HepG2 (cell line): ENCODE data around the gene TAF6L. TPM values are rescaled to one million over a fixed set of nuclear protein-coding genes. Genes with fewer than 3 reads are reported as not detected.

ENCODE experiments used
- AKAP8 ChIP-seq: sonication (generic); formaldehyde crosslinking; IDR thresholded peaks from 2 replicates; pipeline ENCODE4 v1.5.1; 2020; ENCODE audit warnings: mild to moderate bottlenecking, missing genetic modification reagents
- ERF ChIP-seq: IDR thresholded peaks from 2 replicates; pipeline ENCODE4 v1.6.1; 2018; ENCODE audit warnings: missing biosample characterization, missing genetic modification reagents
- HNF4G ChIP-seq, 2 experiments: sonication (generic) in 1 of 2; formaldehyde crosslinking in 1 of 2; IDR thresholded peaks; 2 replicates each; pipeline versions ENCODE4 v1.4.0 to v1.6.1; 2011 to 2020; ENCODE audit warnings: borderline replicate concordance in 2 of 2, low read depth in 2 of 2, mild to moderate bottlenecking in 2 of 2, low read length in 1 of 2, missing genetic modification reagents in 1 of 2, moderate library complexity in 1 of 2
- MYC ChIP-seq: sonication (generic); formaldehyde crosslinking; IDR thresholded peaks from 2 replicates; pipeline ENCODE4 v1.9.0; 2021; ENCODE audit warnings: missing genetic modification reagents, borderline replicate concordance
- SKI ChIP-seq: fragments of 450-650 bp; IDR thresholded peaks from one replicate; pipeline ENCODE4 v1.6.1; 2018; ENCODE audit warnings: mild to moderate bottlenecking; ENCODE audit not compliant: partially characterized antibody
- TGIF2 ChIP-seq: IDR thresholded peaks from 2 replicates; pipeline ENCODE4 v1.6.1; 2016; ENCODE audit warnings: control low read depth, missing compliant biosample characterization
- ZBTB25 ChIP-seq: IDR thresholded peaks from 2 replicates; pipeline ENCODE4 v1.6.1; 2018; ENCODE audit warnings: missing genetic modification reagents
- ZEB1 ChIP-seq: IDR thresholded peaks from 2 replicates; pipeline ENCODE4 v1.6.1; 2012; ENCODE audit warnings: mild to moderate bottlenecking, low read depth, inconsistent platforms; ENCODE audit not compliant: insufficient replicate concordance
- ZFP36 ChIP-seq: fragments of 150-350 bp; IDR thresholded peaks from 2 replicates; pipeline ENCODE4 v1.6.1; 2018; ENCODE audit warnings: borderline replicate concordance, low read length, low read depth; ENCODE audit not compliant: partially characterized antibody
- ZFP82 ChIP-seq: sonication (generic); formaldehyde crosslinking; IDR thresholded peaks from 2 replicates; pipeline ENCODE4 v1.5.1; 2020; ENCODE audit warnings: mild to moderate bottlenecking, missing genetic modification reagents, borderline replicate concordance
- ZNF280D ChIP-seq: sonication (generic); formaldehyde crosslinking; IDR thresholded peaks from 2 replicates; pipeline ENCODE4 v1.5.1; 2020; ENCODE audit warnings: mild to moderate bottlenecking, missing genetic modification reagents
- ZNF362 ChIP-seq: sonication (generic); formaldehyde crosslinking; IDR thresholded peaks from 2 replicates; pipeline ENCODE4 v1.4.0; 2020; ENCODE audit warnings: missing genetic modification reagents, mild to moderate bottlenecking, borderline replicate concordance
- ZNF629 ChIP-seq: sonication (generic); formaldehyde crosslinking; conservative IDR thresholded peaks from 2 replicates; pipeline ENCODE4 v1.5.0; 2020; ENCODE audit warnings: missing genetic modification reagents
- ZNF740 ChIP-seq: sonication (generic); formaldehyde crosslinking; IDR thresholded peaks from 2 replicates; pipeline ENCODE4 v1.4.0; 2020; ENCODE audit warnings: missing genetic modification reagents
- ZNF841 ChIP-seq: sonication (generic); formaldehyde crosslinking; IDR thresholded peaks from 2 replicates; pipeline ENCODE4 v1.8.1; 2023; ENCODE audit warnings: missing genetic modification reagents, borderline replicate concordance
- ZSCAN12 ChIP-seq: sonication (generic); formaldehyde crosslinking; IDR thresholded peaks from 2 replicates; pipeline ENCODE4 v1.9.0; 2021; ENCODE audit warnings: mild to moderate bottlenecking, missing genetic modification reagents
- polyA plus RNA-seq, 8 experiments: library from polyadenylated mRNA; depleted of rRNA in 3 of 8; stranded (reverse) in 7 of 8; unstranded in 1 of 8; fragments of >200 nt; fragmentation: Illumina TruSeq in 4 of 8; extraction: Trizol in 4 of 8; gene quantifications; 2 replicates each; pipeline versions ENCODE4 v1.2.1 to v1.2.3, GENCODE V29; 2011 to 2016; ENCODE audit warnings: low read depth in 4 of 8, missing spikeins in 1 of 8, mixed read lengths in 1 of 8; ENCODE audit not compliant: insufficient read depth in 1 of 8
- total RNA-seq, 5 experiments: library from RNA; depleted of rRNA; stranded (reverse); fragments of >200 nt; fragmentation: Illumina TruSeq; extraction: Trizol; gene quantifications; 2 replicates each; pipeline ENCODE4 v1.2.3, GENCODE V29; 2016; ENCODE audit warnings: low read depth in 1 of 5

The TAF6L gene
- total and polyA plus RNA-seq, 2 of the 13 experiments (the other 11 are each of a cell fraction or from before 2014, with no cell fraction given) = 12.6 to 19.4 TPM

- TF ChIP-seq HNF4G (IDR thresholded peaks at IDR 0.05; ENCODE audit: borderline replicate concordance, low read depth, low read length) (no peak), HNF4G (CRISPR knock-in tag; IDR thresholded peaks at IDR 0.05; ENCODE audit: borderline replicate concordance, low read depth) (no peak), ERF (CRISPR knock-in tag) (peak; percentile 13), ZFP82 (CRISPR knock-in tag) (no peak), ZNF629 (no peak), ZNF362 (CRISPR knock-in tag) (no peak), ZBTB25 (CRISPR knock-in tag) (no peak), TGIF2 (CRISPR knock-in tag) (no peak), MYC (CRISPR knock-in tag) (peak; percentile 22; the same call in 1 of the 2 replicates), ZNF841 (CRISPR knock-in tag) (no peak), ZNF280D (CRISPR knock-in tag) (no peak), ZNF740 (CRISPR knock-in tag) (no peak), ZEB1 (no peak), ZFP36 (no peak), SKI (no peak), ZSCAN12 (CRISPR knock-in tag) (no peak), AKAP8 (no peak)
Measured at GRCh38 chr11:62753736-62754603, 17.2 kb upstream of the TAF6L start, which contains the start of gene ZBTB3 (continued).
